RPMI8226 (cell line): ENCODE results near the gene HDAC3.
A peak's percentile ranks its signal among the peaks of the same experiment; 100 is the strongest.

Experiments used
- DNase-seq: peaks from one replicate; pipeline ENCODE4 v3.0.0-alpha.2; 2015

The HDAC3 gene

GRCh38 chr5:141657937-141658545, 21.4 kb upstream of the HDAC3 start:
- DNase-seq, result no peak

- no peak for DNase-seq
Measured at GRCh38 chr5:141657404-141657803, 20.8 kb upstream of the HDAC3 start.

DNA sequence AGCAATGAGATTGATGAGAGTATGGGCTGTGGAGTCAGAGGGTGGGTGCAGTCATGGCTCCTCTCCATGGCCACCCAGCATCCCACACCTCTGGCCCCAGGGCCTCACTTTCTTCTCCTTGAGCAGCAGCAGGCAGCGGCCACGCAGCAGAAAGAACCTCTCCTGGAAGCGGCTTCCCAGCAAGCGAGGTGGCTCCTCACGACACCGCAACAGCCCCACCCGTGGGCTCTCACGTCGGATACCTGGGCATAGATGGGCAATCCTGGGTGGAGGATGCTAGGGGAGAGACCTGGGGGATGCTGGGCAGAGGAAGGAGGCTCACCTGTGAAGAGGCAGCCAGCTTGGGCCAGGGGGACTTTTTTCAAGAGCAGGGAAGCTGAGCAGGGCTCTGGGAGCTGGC, 19.7 kb upstream of the HDAC3 start:
- DNase-seq, result no peak

DNA sequence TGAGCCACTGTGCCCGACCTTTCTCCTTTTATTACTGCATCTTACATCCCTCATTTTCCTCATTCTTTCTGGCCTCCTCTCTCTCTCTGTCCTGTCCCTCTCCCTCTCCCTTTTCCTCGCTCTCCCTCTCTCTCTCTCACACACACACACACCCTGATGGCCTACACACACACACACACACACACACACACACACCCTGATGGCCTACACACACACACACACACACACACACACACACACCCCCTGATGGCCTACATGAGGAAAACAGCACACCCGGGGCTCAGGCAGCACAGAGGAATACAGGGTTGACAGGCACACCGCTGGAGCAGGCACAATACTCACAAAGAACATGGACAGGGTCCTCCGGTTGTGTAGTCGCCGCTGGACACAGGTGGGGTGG, 18.4 kb upstream of the HDAC3 start:
- DNase-seq, result no peak

GRCh38 chr5:141654298-141654697, 17.6 kb upstream of the HDAC3 start:
- no peak for DNase-seq

DNA sequence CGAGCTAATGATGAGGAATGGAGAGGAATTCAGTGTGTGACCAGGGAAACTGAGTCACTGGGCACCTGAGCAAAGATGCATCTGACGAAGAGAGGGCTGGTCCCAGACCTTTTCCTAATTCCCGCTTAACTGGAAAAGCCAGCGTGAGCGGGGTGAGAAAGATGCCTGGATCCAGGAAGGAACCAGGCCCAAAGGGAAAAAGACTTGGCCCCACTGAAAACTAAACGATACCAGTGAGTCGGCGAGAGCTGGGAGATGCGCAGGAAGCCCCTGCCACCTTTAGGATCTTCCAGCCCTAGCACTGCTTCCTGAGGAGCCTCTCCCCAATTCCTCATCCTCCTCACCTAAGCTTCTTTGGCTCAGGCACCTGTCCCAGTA, 15.1 kb upstream of the HDAC3 start:
- no peak for DNase-seq

- DNase-seq, result peak; percentile 80
Measured at GRCh38 chr5:141650851-141651727, 14.4 kb upstream of the HDAC3 start, which contains the start of gene FCHSD1. FCHSD1 (minus strand) TSS chr5:141651418; CDS start chr5:141651368, 50 bp downstream.

- DNase-seq, result no peak
Measured at GRCh38 chr5:141649972-141650371, 13.3 kb upstream of the HDAC3 start.

DNA sequence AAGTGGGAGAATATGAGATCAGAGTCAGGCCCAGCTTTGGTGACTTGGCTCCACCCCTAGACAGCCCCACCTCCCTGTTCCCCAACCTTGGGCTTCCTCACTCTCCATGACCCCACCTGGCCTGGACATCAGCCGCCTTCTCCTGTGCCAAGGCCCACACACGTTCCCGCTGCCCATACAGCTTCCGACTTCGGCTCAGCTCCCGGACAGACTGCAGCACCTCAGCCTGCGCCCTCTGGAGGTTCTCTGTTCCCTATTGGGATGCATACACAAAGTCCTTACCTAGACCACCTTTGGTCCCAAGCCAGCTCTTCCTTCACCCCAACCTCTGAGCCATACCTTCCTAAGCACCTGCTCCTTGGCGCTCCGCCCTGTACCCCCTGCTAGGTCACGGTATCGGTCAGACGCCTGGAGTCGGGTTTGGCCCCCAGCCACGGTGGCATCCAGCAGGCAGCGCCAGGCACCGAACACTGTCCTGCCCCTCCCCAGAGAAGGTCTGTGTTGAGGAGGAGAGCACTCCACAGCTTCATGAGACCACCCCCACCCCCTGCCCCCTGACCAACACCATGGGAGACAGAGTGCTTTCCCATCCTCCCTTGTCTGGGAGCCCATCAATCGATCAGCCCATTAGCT, 12.5 kb upstream of the HDAC3 start:
- DNase-seq, result no peak

- no peak for DNase-seq
Measured at GRCh38 chr5:141647851-141648250, 11.2 kb upstream of the HDAC3 start.

DNA sequence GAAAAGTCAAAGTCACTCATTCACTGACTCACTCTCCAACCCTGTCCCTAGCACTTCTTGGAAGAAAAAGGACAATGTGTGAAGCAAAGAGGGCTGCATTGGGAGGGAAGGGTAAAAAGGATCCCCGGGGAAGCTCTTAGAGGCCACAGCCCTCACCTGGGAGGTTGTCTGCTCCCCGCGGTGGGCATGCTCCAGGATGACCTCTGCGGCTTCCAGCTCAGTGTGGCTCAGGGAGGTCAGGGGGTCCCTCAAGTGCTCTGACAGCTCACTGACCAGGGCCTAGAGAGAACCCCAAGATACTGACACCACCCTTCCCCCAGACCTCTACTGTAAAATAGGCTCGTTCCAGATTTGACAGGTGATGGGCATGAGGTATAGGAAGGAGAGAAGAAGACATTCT, 10.6 kb upstream of the HDAC3 start:
- DNase-seq, result no peak

DNA sequence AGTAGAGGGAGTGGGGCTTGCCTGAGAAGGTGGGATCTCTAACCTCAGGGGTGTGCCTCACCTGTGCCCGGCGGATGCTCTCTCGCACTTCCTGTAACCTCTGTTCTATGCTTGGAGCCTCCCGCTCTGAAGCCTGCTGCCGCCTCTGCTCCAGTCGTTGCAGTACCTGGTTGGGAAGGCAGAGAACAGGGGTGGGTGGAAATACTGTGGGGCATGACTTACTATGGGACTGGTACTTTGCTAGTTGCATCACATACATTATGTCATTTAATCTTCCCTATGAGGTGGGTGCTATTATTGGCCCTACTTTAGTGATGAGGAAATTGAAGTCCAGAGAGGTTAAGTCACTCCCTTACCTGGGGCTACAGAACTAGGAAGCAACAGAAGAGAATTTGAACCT, 9.4 kb upstream of the HDAC3 start:
- DNase-seq, result no peak

DNA sequence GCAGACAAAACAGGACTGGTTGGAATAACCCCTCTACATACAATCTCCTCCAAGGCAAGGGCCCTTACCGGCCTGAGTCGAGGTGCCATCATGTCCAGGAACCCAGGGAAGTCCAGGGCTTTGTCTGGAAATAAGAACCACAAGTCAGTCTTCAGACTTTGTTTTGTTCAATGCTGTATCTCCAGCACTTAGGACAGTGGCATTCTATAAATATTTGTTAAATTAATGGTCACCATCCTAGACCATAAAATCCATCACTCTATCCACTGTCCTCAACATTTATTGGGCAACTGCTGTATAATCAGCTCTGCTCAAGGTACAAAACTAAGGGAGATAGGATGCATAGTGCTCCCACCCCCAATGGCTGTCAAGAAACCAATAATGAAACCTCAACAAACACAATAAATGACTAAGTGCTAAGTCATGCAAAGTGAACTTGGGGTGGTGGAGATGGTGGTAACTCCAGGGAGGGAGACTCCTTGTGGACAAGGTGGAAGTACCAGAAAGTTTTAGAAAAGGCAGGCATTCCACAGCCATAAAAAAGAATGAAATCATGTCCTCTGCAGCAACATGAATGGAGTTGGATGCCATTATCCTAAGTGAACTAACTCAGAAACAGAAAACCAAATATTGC, 5.1 kb upstream of the HDAC3 start:
- DNase-seq, result no peak

- no peak for DNase-seq
Measured at GRCh38 chr5:141640698-141641097, 4.0 kb upstream of the HDAC3 start.

- no peak for DNase-seq
Measured at GRCh38 chr5:141640051-141640415, 3.4 kb upstream of the HDAC3 start.

- DNase-seq, result no peak
Measured at GRCh38 chr5:141639357-141640050, 2.9 kb upstream of the HDAC3 start.

GRCh38 chr5:141638771-141639170, 2.1 kb upstream of the HDAC3 start:
- DNase-seq, result no peak

- peak; percentile 70 for DNase-seq
Measured at GRCh38 chr5:141637767-141638419, 1.2 kb upstream of the HDAC3 start.

DNA sequence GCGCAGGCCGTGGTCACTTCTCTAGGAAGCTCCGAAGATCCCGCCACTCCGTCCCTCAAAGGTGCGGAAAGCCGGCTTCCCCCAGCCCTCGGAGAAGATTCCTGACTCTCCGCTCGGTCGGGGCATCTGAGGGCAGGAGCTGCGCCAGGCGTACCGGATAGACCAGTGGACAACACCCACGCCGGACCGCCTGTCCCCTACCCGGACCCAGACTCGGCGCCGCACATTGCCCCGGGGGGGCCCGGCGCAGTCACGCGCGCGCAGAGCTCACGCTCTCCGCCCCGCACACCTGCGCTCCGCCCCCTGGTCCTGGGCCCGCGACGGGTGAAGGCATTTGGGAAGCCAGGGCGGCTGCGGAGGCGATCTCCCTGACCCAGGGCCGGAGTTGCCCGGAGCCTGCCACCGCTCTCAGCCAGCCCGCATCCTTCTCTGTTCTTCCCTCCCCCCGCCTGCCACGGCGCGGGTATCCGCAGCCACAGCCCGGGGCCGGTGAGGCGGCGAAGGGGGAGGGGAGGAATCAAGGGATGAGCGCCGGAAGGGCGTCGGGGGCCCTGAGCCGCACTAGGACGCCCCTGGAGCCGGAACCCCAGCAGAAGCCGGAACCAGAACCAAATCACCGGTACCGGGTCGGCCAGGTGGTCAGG, 596 bp upstream of the HDAC3 start:
- DNase-seq, result peak; percentile 64

DNA sequence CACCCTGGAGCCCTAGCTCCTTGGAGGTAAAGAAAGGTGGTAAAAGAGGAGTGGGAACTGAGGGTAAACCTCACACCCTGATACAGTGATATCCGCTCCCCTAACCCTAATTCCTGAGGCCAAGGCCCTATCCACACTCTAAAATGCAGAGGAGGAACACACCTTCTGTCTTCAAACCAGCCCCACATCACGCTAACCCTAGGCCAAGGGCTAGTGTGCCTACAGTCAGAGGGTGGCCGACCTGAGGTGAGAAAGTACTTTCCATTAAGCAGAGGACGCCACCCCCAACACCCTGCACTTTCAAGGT, 590 bp downstream of the HDAC3 start:
- peak; percentile 40 for DNase-seq

DNA sequence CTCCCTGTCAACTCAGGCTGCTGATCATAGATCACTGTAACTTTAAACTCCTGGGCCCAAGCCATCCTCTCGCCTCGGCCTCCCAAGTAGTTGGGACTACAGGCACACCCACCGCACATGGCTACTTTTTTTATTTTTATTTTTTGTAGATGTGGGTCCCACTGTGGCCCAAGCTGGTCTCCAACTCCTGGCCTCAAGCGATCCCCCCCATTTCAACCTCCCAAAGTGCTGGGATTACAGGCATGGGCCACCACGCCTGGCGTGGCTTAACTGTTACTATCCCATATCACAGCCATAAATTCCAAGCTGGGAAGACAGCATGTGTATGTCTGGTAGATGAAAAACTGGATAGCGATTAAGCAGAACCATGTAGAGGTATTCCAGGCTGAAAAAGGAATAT, 1.0 kb downstream of the HDAC3 start:
- no peak for DNase-seq

DNA sequence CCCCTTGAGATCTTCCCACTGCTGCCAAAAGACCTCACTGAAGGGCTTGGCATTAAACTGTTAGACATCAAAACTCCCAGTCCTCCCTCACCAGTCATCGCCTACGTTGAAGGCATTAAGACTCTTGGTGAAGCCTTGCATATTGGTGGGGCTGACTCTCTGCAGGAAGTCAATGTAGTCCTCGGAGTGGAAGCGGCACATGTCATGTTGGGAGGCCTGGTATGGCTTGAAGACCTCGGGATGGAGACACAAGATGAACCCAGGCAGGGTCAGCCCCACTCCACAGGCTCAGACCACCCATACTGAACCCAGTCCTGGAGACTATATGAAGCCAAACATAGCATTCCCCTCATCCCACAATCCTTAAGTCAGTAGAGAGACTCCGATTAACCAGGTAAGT, 1.9 kb downstream of the HDAC3 start:
- no peak for DNase-seq
